Panc1 (cell line): ENCODE measurements around the gene SIGLEC8. TPM values are rescaled to one million over a fixed set of nuclear protein-coding genes. Genes with fewer than 3 reads are reported as not detected.
"Not testable (repeated sequence)": the region's sequence is repeated elsewhere in the genome, so short reads cannot be mapped to it uniquely, and the experiment has no call there.

Experiments
- ATAC-seq: fragments of 200-7000 bp; cut with Tn5 transposase; 2 replicates; pipeline ENCODE4 v1.9.1; 2020; ENCODE audit warnings: mild to moderate bottlenecking, moderate library complexity
- BruUV-seq: library from RNA; stranded (reverse); fragments of 400-500 nt; replicated peaks from 2 replicates; lab custom pipeline; 2021; lab: Mats Ljungman, UMichigan
- CTCF ChIA-PET: fragments of 300-600 bp; sonication (Branson Sonifier 250); formaldehyde crosslinking; loops from one replicate; lab custom pipeline; 2022; ENCODE audit warnings: antibody characterized with exemption; lab: Charles Lee
- POLR2A ChIA-PET: fragments of 300-600 bp; sonication (Branson Sonifier 250); formaldehyde crosslinking; loops from one replicate; lab custom pipeline; 2022; ENCODE audit warnings: antibody characterized with exemption; lab: Charles Lee
- DNase-seq: peaks from one replicate; pipeline ENCODE4 v3.0.0-alpha.2; 2010; ENCODE audit warnings: low read depth, low spot score
- H3K27ac ChIP-seq: 2 replicates; pipeline ENCODE4 v1.5.1; 2011; ENCODE audit warnings: mild to moderate bottlenecking, low read length, inconsistent platforms
- H3K27me3 ChIP-seq: fragments of 200-500 bp; sonication (Bioruptor generic); 2 replicates; pipeline ENCODE4 v1.6.0; 2014; ENCODE audit warnings: low read length, inconsistent platforms; ENCODE audit not compliant: control insufficient read depth, insufficient read depth
- H3K36me3 ChIP-seq: fragments of 200-500 bp; sonication (Bioruptor generic); 2 replicates; pipeline ENCODE4 v1.5.1; 2014; ENCODE audit warnings: inconsistent platforms, mild to moderate bottlenecking, low read length, moderate library complexity; ENCODE audit not compliant: control insufficient read depth, insufficient read depth
- H3K4me1 ChIP-seq: 2 replicates; pipeline ENCODE4 v1.5.1; 2011; ENCODE audit warnings: inconsistent platforms, mild to moderate bottlenecking, low read length, moderate library complexity; ENCODE audit not compliant: control insufficient read depth, insufficient read depth
- H3K4me3 ChIP-seq, 2 experiments: 2 replicates each; pipeline ENCODE4 v1.5.1; 2011 to 2012; ENCODE audit warnings: low read depth in 2 of 2, low read length in 2 of 2, mild to moderate bottlenecking in 2 of 2, inconsistent platforms in 1 of 2, moderate library complexity in 1 of 2
- H3K9me3 ChIP-seq: fragments of 200-500 bp; sonication (Bioruptor generic); 2 replicates; pipeline ENCODE4 v1.5.1; 2014; ENCODE audit warnings: low read depth, mild to moderate bottlenecking, inconsistent platforms, low read length, moderate library complexity; ENCODE audit not compliant: control insufficient read depth, insufficient read depth
- POLR2AphosphoS5 ChIP-seq: IDR thresholded peaks from 2 replicates; pipeline ENCODE4 v1.6.1; 2012; ENCODE audit warnings: mild to moderate bottlenecking, low read depth, low read length, moderate library complexity
- SIN3A ChIP-seq: IDR thresholded peaks from 2 replicates; pipeline ENCODE4 v1.6.1; 2012; ENCODE audit warnings: low read depth, mild to moderate bottlenecking, low read length, moderate library complexity, borderline replicate concordance; ENCODE audit not compliant: insufficient read depth
- TCF7L2 ChIP-seq: IDR thresholded peaks from 2 replicates; pipeline ENCODE4 v1.6.1; 2011; ENCODE audit warnings: mild to moderate bottlenecking, low read depth, low read length, inconsistent platforms
- in situ Hi-C: cut with HindIII; loops from 2 replicates; pipeline ENCODE4 v1.10.0; 2016; ENCODE audit warnings: low sequenced_read_pairs, low pct_unique_long_range_greater_than_20kb
- intact Hi-C: fragments of 100-400 bp; cut with micrococcal nuclease; formaldehyde crosslinking; loops from one replicate; pipeline ENCODE4 v1.10.0; 2022; ENCODE audit not compliant: unreplicated experiment
- total RNA-seq: library from RNA; stranded (reverse); gene quantifications from one replicate; pipeline ENCODE4 v1.2.1, GENCODE V29; 2021; ENCODE audit not compliant: unreplicated experiment
- TF ChIP-seq, protein P1 (sequence below): fragments of 450-650 bp; IDR thresholded peaks from 2 replicates; pipeline ENCODE4 v1.5.1; 2017; ENCODE audit warnings: mild to moderate bottlenecking
- TF ChIP-seq, protein P2 (sequence below), 2 experiments: IDR thresholded peaks; 2 replicates each; pipeline ENCODE4 v1.6.1; 2011 to 2012; ENCODE audit warnings: low read depth in 2 of 2, control low read depth in 1 of 2, low read length in 1 of 2, mild to moderate bottlenecking in 1 of 2, moderate library complexity in 1 of 2; ENCODE audit not compliant: insufficient read depth in 1 of 2

Gene SIGLEC8
- total RNA-seq, 1 experiment from 2014 or later, result not detected

DNA sequence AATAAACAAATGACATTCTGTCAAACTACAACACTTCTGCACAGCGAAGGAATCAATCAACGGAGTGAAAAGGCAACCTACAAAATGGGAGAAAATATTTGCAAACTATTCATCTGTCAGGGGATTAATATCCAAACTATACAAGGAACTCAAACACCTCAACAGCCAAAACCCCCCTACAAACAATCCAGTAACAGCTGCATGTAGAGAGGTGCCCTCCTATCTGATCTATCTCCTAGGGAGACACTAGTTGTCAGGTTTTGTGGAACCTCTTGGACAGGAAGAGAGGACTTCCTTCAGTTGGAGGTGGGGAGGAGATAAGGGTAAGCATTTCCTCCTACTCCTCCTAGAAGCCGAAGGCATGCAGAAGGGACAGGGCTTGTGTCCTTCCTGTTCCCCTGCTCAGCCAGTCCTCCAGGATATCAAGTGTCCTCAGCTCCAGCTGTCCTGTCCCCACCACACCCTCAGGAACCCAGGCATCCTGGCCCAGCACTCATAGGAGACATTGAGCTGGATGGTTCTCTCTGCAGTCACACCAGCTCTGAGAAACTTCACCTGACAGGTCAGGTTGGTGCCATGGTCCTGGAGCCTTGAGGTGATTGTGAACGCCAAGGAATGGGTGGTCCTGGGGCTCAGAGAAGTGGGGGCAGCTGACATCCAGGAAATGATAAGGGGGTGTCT lies 9.8 kb upstream of the SIGLEC8 start:
- ChIA-PET CTCF (interaction anchor here (1.4 kb wide), 1 partner anchor 189 kb away, joined by 4 read pairs; no protein-coding TSS in a partner anchor), POLR2A (no interaction called here)
- Histone ChIP-seq H3K36me3 (no peaks in the 10 kb centered on the region), H3K27ac (no peak overlapping the region), H3K27me3 (peaks cover 5% of the 10 kb centered on the region; the same call in 1 of the 2 replicates), H3K9me3 (no peaks in the 10 kb centered on the region), H3K4me3 (no peak overlapping the region), H3K4me1 (no peaks in the 10 kb centered on the region)
- intact Hi-C loops (no loop called here), in situ Hi-C loops (no loop called here)
- DNase-seq (no peak), ATAC-seq (no peak)
- TF ChIP-seq TCF7L2, result no peak
- BruUV-seq, result no TSS peak

DNA sequence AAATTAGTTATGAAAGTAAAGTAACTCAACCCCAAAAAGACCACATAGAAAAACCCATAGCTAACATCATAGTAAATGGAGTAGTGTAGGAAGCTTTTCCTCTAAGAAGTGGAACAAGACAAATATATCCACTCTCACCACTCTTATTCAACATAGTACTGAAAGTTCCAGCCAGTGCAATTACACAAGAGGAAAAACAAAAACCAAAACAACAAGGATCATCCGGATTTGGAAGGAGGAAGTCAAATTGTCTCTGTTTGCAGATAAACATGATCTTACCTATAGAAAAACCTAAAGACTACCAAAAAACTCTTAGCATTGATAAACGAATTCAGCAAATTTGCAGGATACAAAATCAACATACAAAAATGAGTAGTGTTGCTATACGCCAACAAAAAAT lies 8.5 kb upstream of the SIGLEC8 start:
- no peak for DNase-seq
- Histone ChIP-seq H3K36me3 (no peaks in the 10 kb centered on the region), H3K9me3 (no peaks in the 10 kb centered on the region), H3K4me1 (no peaks in the 10 kb centered on the region), H3K27ac (no peak overlapping the region), H3K4me3 (no peak overlapping the region), H3K27me3 (peaks cover 5% of the 10 kb centered on the region; the same call in 1 of the 2 replicates)
- POLR2A ChIA-PET, result no interaction called here
- CTCF ChIA-PET, result interaction anchor here (0.6 to 1.4 kb wide), 2 partner anchors 190 to 193 kb away, joined by 3 to 4 read pairs; no protein-coding TSS in a partner anchor
- intact Hi-C loops (no loop called here), in situ Hi-C loops (no loop called here)
- BruUV-seq, result no TSS peak
- no peak for ATAC-seq
- no peak for TF ChIP-seq POLR2AphosphoS5
- TF ChIP-seq, protein P1, sequence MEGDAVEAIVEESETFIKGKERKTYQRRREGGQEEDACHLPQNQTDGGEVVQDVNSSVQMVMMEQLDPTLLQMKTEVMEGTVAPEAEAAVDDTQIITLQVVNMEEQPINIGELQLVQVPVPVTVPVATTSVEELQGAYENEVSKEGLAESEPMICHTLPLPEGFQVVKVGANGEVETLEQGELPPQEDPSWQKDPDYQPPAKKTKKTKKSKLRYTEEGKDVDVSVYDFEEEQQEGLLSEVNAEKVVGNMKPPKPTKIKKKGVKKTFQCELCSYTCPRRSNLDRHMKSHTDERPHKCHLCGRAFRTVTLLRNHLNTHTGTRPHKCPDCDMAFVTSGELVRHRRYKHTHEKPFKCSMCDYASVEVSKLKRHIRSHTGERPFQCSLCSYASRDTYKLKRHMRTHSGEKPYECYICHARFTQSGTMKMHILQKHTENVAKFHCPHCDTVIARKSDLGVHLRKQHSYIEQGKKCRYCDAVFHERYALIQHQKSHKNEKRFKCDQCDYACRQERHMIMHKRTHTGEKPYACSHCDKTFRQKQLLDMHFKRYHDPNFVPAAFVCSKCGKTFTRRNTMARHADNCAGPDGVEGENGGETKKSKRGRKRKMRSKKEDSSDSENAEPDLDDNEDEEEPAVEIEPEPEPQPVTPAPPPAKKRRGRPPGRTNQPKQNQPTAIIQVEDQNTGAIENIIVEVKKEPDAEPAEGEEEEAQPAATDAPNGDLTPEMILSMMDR, result no peak
- TF ChIP-seq SIN3A, result no peak
- TF ChIP-seq TCF7L2, result no peak
- TF ChIP-seq, protein P2, sequence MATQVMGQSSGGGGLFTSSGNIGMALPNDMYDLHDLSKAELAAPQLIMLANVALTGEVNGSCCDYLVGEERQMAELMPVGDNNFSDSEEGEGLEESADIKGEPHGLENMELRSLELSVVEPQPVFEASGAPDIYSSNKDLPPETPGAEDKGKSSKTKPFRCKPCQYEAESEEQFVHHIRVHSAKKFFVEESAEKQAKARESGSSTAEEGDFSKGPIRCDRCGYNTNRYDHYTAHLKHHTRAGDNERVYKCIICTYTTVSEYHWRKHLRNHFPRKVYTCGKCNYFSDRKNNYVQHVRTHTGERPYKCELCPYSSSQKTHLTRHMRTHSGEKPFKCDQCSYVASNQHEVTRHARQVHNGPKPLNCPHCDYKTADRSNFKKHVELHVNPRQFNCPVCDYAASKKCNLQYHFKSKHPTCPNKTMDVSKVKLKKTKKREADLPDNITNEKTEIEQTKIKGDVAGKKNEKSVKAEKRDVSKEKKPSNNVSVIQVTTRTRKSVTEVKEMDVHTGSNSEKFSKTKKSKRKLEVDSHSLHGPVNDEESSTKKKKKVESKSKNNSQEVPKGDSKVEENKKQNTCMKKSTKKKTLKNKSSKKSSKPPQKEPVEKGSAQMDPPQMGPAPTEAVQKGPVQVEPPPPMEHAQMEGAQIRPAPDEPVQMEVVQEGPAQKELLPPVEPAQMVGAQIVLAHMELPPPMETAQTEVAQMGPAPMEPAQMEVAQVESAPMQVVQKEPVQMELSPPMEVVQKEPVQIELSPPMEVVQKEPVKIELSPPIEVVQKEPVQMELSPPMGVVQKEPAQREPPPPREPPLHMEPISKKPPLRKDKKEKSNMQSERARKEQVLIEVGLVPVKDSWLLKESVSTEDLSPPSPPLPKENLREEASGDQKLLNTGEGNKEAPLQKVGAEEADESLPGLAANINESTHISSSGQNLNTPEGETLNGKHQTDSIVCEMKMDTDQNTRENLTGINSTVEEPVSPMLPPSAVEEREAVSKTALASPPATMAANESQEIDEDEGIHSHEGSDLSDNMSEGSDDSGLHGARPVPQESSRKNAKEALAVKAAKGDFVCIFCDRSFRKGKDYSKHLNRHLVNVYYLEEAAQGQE (IDR thresholded peaks at IDR 0.05; ENCODE audit: insufficient read depth in 1 of 2, low read depth in 2 of 2, low read length in 1 of 2), result no peak

DNA sequence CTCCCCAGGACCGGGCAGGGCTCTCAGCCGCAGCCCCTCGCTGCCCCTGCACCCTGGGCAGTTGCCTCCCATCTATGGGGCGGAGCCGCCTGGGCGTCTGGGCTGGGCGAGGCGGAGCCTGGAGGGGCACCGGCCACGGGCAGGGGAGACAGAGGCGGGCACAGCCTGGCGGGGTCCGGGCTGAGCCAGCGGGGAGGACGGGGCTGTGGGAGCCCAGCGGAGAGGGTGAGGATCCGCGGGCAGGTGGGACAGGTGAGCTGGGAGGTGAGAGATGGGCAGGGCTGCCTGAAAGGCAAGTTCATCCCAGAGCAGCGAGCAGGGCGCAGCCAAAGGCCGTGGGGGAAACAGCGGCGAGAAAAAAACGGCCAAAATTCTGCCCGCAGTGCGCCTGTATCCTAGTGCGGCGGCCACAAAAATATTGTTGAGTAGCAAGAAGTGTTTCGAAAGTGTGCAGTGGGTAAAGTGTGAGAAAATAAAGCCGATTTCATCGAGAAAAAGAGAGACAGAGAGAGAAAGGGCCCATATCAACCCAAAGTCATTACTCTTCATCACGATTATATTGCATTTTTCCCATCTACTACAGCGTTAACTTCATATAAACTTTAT lies 5.8 kb upstream of the SIGLEC8 start:
- BruUV-seq, intact Hi-C loops, ATAC-seq, H3K9me3 ChIP-seq, in situ Hi-C loops, H3K36me3 ChIP-seq, H3K4me3 ChIP-seq, H3K27me3 ChIP-seq, DNase-seq, CTCF ChIA-PET, H3K27ac ChIP-seq, H3K4me1 ChIP-seq, POLR2A ChIA-PET: not testable (repeated sequence)
